Astrocyte of the spinal cord (primary cell): Measurements from ENCODE around the gene EFCAB8.

Experiments used
- DNase-seq: peaks from one replicate; pipeline ENCODE4 v3.0.0; 2011; ENCODE audit warnings: low read depth, low spot score
- H3K4me3 ChIP-seq: 2 replicates; pipeline ENCODE4 v1.5.1; 2011; ENCODE audit warnings: low read depth, mild to moderate bottlenecking, low read length, moderate library complexity
- CTCF ChIP-seq: IDR thresholded peaks from 2 replicates; pipeline ENCODE4 v1.5.1; 2012; ENCODE audit warnings: low read depth, mild to moderate bottlenecking, low read length, inconsistent platforms
- in situ Hi-C: cut with HindIII; loops from 2 replicates; pipeline ENCODE4 v1.10.0; 2017; ENCODE audit warnings: low sequenced_read_pairs

The EFCAB8 gene

GRCh38 chr20:32839982-32840285, 18.8 kb upstream of the EFCAB8 start:
- in situ Hi-C loops = no loop called here

GRCh38 chr20:32841174-32841573, 17.5 kb upstream of the EFCAB8 start:
- in situ Hi-C loops = no loop called here
- TF ChIP-seq CTCF = no peak
- no peak for DNase-seq
- no peak overlapping the region for H3K4me3 ChIP-seq

More at GRCh38 chr20:32839982-32840285, 18.8 kb upstream of the EFCAB8 start:
- H3K4me3 ChIP-seq = no peak overlapping the region
- DNase-seq = no peak
- no peak for TF ChIP-seq CTCF

- H3K4me3 ChIP-seq = no peak overlapping the region
- in situ Hi-C loops = no loop called here
- DNase-seq = no peak
- TF ChIP-seq CTCF = no peak
Observed at GRCh38 chr20:32841632-32842031, 17.1 kb upstream of the EFCAB8 start.

GRCh38 chr20:32842688-32843524, 15.8 kb upstream of the EFCAB8 start:
- H3K4me3 ChIP-seq = no peak overlapping the region
- in situ Hi-C loops = no loop called here
- TF ChIP-seq CTCF = no peak
- no peak for DNase-seq

GRCh38 chr20:32845786-32846185, 12.9 kb upstream of the EFCAB8 start:
- in situ Hi-C loops = no loop called here
- no peak overlapping the region for H3K4me3 ChIP-seq
- DNase-seq = no peak
- no peak for TF ChIP-seq CTCF

- H3K4me3 ChIP-seq = no peak overlapping the region
- DNase-seq = no peak
- TF ChIP-seq CTCF = no peak
- in situ Hi-C loops = no loop called here
Observed at GRCh38 chr20:32846852-32847251, 11.9 kb upstream of the EFCAB8 start.
